ENCODE results near the gene DRAP1. TPM values are rescaled to one million over a fixed set of nuclear protein-coding genes. Genes with fewer than 3 reads are reported as not detected.

The DRAP1 gene
- polyA plus RNA-seq, 2 of the 4 experiments (the other 2 are of a cell fraction) = 73.7 to 143 TPM

DNA sequence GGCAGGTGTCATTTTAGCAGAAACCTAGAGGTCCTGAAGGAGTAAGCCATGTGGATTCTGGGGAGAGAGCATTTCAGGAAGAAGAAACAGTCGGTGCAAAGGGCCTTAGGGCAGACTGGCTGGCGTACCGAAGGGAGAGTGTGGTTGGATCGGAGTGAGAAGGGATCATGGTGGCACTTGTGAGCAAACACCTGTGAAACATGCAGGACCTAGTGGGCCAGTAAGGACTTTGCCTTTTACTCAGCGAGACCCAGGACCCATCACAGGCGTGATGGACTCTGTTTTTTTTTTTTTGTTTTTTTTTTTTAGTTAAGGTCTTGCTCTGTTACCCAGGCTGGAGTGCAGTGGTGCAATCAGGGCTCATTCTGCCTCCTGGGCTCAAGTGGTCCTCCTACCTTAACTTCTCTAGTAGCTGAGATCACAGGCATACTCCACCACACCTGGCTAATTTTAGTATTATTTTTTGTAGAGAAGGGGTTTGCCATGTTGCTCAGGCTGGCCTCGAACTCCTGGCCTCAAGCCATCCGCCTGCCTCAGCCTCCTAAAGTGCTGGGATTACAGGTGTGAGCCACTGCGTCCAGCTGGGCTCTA lies 22.6 kb downstream of the DRAP1 start:
- ATAC-seq (no peak; a peak in 1 of 6 replicates), FAIRE-seq (no peak), DNase-seq (ENCODE audit: low read depth in 1 of 2, low spot score in 1 of 2) (no peak)
- ChIA-PET POLR2A (no interaction called here), CTCF (interaction anchor here (1.7 to 2.2 kb wide), 2 partner anchors 9 to 53 kb away, joined by 4 to 9 read pairs; partner anchors contain the start of gene FIBP)
- no peaks in the 10 kb centered on the region for H3K9me3 ChIP-seq
- TF ChIP-seq, protein P1, sequence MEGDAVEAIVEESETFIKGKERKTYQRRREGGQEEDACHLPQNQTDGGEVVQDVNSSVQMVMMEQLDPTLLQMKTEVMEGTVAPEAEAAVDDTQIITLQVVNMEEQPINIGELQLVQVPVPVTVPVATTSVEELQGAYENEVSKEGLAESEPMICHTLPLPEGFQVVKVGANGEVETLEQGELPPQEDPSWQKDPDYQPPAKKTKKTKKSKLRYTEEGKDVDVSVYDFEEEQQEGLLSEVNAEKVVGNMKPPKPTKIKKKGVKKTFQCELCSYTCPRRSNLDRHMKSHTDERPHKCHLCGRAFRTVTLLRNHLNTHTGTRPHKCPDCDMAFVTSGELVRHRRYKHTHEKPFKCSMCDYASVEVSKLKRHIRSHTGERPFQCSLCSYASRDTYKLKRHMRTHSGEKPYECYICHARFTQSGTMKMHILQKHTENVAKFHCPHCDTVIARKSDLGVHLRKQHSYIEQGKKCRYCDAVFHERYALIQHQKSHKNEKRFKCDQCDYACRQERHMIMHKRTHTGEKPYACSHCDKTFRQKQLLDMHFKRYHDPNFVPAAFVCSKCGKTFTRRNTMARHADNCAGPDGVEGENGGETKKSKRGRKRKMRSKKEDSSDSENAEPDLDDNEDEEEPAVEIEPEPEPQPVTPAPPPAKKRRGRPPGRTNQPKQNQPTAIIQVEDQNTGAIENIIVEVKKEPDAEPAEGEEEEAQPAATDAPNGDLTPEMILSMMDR (IDR thresholded peaks at IDR 0.05) = no peak
- no peak for TF ChIP-seq ZC3H11A (IDR thresholded peaks at IDR 0.05)
- TF ChIP-seq CHD2 (IDR thresholded peaks at IDR 0.05; ENCODE audit: low read length, partially characterized antibody) = no peak
- no peak for TF ChIP-seq HOXA7 (CRISPR knock-in tag; IDR thresholded peaks at IDR 0.05)
- TF ChIP-seq MAZ (IDR thresholded peaks at IDR 0.05; ENCODE audit: borderline replicate concordance, low read depth, low read length) = no peak
- TF ChIP-seq POLR2AphosphoS2 (conservative IDR thresholded peaks at IDR 0.05; ENCODE audit: low read length) = no peak
- no peak for TF ChIP-seq MYC (IDR thresholded peaks at IDR 0.05; ENCODE audit: borderline replicate concordance, low read length)
- TF ChIP-seq, protein P2, sequence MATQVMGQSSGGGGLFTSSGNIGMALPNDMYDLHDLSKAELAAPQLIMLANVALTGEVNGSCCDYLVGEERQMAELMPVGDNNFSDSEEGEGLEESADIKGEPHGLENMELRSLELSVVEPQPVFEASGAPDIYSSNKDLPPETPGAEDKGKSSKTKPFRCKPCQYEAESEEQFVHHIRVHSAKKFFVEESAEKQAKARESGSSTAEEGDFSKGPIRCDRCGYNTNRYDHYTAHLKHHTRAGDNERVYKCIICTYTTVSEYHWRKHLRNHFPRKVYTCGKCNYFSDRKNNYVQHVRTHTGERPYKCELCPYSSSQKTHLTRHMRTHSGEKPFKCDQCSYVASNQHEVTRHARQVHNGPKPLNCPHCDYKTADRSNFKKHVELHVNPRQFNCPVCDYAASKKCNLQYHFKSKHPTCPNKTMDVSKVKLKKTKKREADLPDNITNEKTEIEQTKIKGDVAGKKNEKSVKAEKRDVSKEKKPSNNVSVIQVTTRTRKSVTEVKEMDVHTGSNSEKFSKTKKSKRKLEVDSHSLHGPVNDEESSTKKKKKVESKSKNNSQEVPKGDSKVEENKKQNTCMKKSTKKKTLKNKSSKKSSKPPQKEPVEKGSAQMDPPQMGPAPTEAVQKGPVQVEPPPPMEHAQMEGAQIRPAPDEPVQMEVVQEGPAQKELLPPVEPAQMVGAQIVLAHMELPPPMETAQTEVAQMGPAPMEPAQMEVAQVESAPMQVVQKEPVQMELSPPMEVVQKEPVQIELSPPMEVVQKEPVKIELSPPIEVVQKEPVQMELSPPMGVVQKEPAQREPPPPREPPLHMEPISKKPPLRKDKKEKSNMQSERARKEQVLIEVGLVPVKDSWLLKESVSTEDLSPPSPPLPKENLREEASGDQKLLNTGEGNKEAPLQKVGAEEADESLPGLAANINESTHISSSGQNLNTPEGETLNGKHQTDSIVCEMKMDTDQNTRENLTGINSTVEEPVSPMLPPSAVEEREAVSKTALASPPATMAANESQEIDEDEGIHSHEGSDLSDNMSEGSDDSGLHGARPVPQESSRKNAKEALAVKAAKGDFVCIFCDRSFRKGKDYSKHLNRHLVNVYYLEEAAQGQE (IDR thresholded peaks at IDR 0.05) = no peak
- TF ChIP-seq NPAS2 (CRISPR knock-in tag; IDR thresholded peaks at IDR 0.05; ENCODE audit: borderline replicate concordance) = no peak
- 71% methylated on average over 9 of the region's 9 CpGs for WGBS (ENCODE audit: missing lambda C conversion rate)
- no peak overlapping the region for H3K4me3 ChIP-seq
- no peak overlapping the region for H3K4me2 ChIP-seq
- H3K4me1 ChIP-seq = no peaks in the 10 kb centered on the region
- H3K27ac ChIP-seq = no peak overlapping the region

DNA sequence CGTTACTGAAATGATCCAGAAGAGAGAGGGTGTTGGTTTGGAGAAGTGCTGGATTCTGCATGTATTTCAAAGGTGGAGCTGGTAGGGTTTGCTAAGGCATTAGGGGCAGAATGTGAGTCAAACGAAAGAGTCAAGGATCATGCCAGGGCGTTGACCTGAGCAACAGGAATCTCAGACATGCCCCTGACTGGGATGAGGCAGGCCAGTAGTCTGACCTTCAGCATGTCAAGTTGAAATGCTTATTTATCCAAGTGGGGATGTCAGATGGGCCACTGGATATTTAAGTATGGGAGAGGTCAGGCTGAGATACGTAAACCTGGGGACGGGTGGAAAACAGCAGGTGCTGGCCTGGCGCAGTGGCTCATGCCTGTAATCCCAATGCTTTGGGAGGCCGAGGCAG lies 23.3 kb downstream of the DRAP1 start:
- ChIA-PET CTCF (interaction anchor here (0.8 to 2.2 kb wide), 4 partner anchors 10 to 80 kb away, joined by 4 to 9 read pairs (median 4); partner anchors contain the start of gene FIBP), POLR2A (no interaction called here)
- Histone ChIP-seq H3K9me3 (no peaks in the 10 kb centered on the region), H3K4me1 (no peaks in the 10 kb centered on the region), H3K4me2 (no peak overlapping the region), H3K4me3 (no peak overlapping the region), H3K27ac (no peak overlapping the region)
- TF ChIP-seq SREBF2 (IDR thresholded peaks at IDR 0.05) = no peak
- TF ChIP-seq, protein P1 (IDR thresholded peaks at IDR 0.05) = no peak
- no peak for TF ChIP-seq MYC (IDR thresholded peaks at IDR 0.05; ENCODE audit: borderline replicate concordance, low read length)
- no peak for TF ChIP-seq HOXB13 (CRISPR knock-in tag; IDR thresholded peaks at IDR 0.05; ENCODE audit: low read depth)
- no peak for TF ChIP-seq POLR2AphosphoS2 (conservative IDR thresholded peaks at IDR 0.05; ENCODE audit: low read length)
- TF ChIP-seq HOXA7 (CRISPR knock-in tag; IDR thresholded peaks at IDR 0.05) = no peak
- TF ChIP-seq ESRRA (IDR thresholded peaks at IDR 0.05; ENCODE audit: borderline replicate concordance, low read length) = no peak
- no peak for TF ChIP-seq RARB (CRISPR knock-in tag; IDR thresholded peaks at IDR 0.05)
- TF ChIP-seq RNF2 (IDR thresholded peaks at IDR 0.05; ENCODE audit: borderline replicate concordance, low read depth) = no peak
- no peak for TF ChIP-seq BHLHE40 (IDR thresholded peaks at IDR 0.05; ENCODE audit: low read depth, low read length)
- no peak for TF ChIP-seq TFCP2L1 (CRISPR knock-in tag; IDR thresholded peaks at IDR 0.05)
- no peak for TF ChIP-seq JUNB (IDR thresholded peaks at IDR 0.05)
- FAIRE-seq (no peak), DNase-seq (ENCODE audit: low read depth in 1 of 2, low spot score in 1 of 2) (no peak), ATAC-seq (no peak)
- WGBS (ENCODE audit: missing lambda C conversion rate) = 77% methylated on average over 7 of the region's 7 CpGs

Data from A549 (cell line).